Mucosa of rectum (tissue), 2 donors: ENCODE results near the gene PRKAR1B.
"Not testable (repeated sequence)": the region's sequence is repeated elsewhere in the genome, so short reads cannot be mapped to it uniquely, and the experiment has no call there.

Experiments used
- H3K27ac ChIP-seq, 2 donors: one replicate each; pipeline ENCODE4 v1.7.0; 2013; ENCODE audit warnings: inconsistent platforms in 2 of 2, low read depth in 2 of 2, low read length in 2 of 2
- H3K27me3 ChIP-seq, 2 donors: one replicate each; pipeline ENCODE4 v1.7.0; 2013; ENCODE audit warnings: low read length in 2 of 2; ENCODE audit not compliant: control insufficient read depth in 2 of 2, insufficient read depth in 2 of 2
- H3K36me3 ChIP-seq, 2 donors: one replicate each; pipeline ENCODE4 v1.7.0; 2013; ENCODE audit warnings: low read length in 2 of 2; ENCODE audit not compliant: control insufficient read depth in 2 of 2, insufficient read depth in 2 of 2
- H3K4me1 ChIP-seq, 2 donors: one replicate each; pipeline ENCODE4 v1.7.0; 2013; ENCODE audit warnings: low read length in 2 of 2, mild to moderate bottlenecking in 1 of 2; ENCODE audit not compliant: control insufficient read depth in 2 of 2, insufficient read depth in 2 of 2
- H3K4me3 ChIP-seq, 2 donors: one replicate each; pipeline ENCODE4 v1.7.0; 2013; ENCODE audit warnings: low read length in 2 of 2
- H3K9ac ChIP-seq, 2 donors: one replicate each; pipeline ENCODE4 v1.7.0; 2013; ENCODE audit warnings: low read length in 2 of 2, low read depth in 1 of 2, mild to moderate bottlenecking in 1 of 2
- H3K9me3 ChIP-seq, 2 donors: one replicate each; pipeline ENCODE4 v1.7.0; 2013; ENCODE audit warnings: low read length in 2 of 2; ENCODE audit not compliant: control insufficient read depth in 2 of 2
- donor health status: healthy.
- donor health status: Normal muscosa, but diverticular disease.

The PRKAR1B gene

DNA sequence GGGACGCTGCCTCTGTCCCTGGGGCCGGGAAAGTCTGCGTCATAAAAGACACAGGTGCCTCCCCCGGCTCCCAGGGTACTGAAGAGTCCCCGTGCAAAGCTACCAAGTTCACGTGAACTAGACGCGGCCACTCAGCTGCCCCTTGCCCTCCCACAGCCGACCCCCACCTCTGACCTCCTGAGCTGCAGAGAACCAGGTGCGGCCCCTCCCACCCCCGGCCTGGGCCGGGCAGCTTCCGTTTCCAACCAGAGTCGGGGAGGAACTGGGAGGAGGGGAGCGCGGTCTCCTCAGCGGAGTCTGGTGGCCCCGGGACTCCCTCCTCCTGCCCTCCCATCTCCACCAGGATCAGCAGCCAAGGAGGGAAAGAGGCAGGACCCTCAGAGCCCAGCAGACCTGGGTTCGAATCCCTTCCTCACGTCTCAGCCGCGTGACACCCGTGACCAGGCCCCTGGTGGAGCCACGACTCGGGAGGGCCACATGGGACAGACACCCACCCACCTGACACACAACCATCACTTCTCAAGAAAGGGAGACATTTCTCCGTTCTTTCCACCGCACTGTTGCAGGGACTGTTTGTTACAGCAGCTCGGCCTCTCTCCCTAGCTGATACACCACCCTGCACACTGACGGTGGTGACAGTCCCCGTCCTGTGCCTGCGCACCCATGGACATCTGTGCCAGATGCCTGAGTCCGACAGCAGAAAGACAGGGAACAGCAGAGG, 170.1 kb downstream of the PRKAR1B start:
- no peak overlapping the region for H3K4me3 ChIP-seq
- no peaks in the 10 kb centered on the region for H3K9me3 ChIP-seq
- no peaks in the 10 kb centered on the region for H3K36me3 ChIP-seq
- no peaks in the 10 kb centered on the region for H3K27me3 ChIP-seq
- H3K4me1 ChIP-seq = peaks cover 0 to 4% of the 10 kb centered on the region in 2 donors
- H3K9ac ChIP-seq = no peak overlapping the region
- H3K27ac ChIP-seq = no peak overlapping the region

DNA sequence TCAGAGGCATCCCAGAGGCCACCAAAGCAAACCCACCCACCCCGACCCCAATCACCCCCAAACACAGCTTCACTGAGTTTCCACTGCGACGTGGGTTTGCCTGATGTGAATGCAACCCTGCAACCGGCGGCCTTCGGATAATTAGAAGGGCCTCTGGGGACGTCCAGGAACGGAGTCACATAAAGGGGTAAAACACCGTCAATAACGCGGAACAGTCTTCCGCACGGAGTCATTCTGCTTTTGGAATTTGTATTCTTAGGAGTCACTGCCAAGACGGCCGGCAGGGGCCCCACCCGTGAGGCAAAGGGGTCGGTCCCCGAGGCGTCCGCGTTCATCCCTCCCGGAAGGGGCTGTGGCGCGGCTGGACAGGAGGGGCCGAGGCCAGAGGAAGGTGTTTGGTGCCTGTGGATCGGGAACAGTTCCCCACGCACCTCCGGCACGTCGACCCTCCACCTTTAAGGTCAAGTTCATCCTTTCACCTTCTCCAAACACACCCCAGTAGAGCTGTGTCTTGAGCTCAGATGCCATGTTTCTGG, 170.7 kb downstream of the PRKAR1B start:
- H3K36me3 ChIP-seq = no peaks in the 10 kb centered on the region
- H3K27me3 ChIP-seq = no peaks in the 10 kb centered on the region
- H3K4me1 ChIP-seq = no peaks in the 10 kb centered on the region
- H3K27ac ChIP-seq = no peak overlapping the region
- no peak overlapping the region for H3K9ac ChIP-seq
- no peaks in the 10 kb centered on the region for H3K9me3 ChIP-seq
- H3K4me3 ChIP-seq = no peak overlapping the region

DNA sequence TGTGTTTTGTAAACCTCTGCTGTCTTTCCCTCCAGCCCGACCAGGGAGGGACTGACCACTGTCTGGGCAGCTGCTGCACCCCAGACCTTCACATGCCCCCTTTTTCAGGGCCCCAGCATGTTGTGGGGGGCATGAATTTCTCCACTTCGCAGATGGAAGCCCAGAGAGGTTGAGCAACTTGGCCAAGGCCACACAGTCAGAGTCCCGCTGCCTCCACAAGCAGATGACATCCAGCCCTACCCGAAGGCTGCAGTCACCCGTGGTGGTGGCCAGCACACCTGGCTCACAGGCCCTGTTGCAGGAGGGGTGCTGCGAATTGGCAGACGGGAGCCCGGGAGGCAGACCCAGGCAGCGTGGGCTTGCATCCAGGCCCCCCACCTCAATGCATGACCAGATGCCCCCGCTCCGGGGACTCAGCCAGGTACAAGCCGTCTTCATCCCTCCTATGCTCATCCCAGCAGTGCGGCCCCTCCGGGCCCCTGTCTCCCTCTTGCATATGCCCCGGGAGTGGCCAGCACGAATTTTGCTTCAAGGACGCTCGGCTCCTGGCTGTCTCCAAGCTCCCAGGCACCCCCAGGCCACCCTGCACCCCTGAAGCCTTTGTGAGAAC, 171.4 kb downstream of the PRKAR1B start:
- Histone ChIP-seq H3K4me1 (no peaks in the 10 kb centered on the region), H3K4me3 (no peak overlapping the region), H3K9me3 (no peaks in the 10 kb centered on the region), H3K27ac (no peak overlapping the region), H3K36me3 (no peaks in the 10 kb centered on the region), H3K9ac (no peak overlapping the region), H3K27me3 (no peaks in the 10 kb centered on the region)

DNA sequence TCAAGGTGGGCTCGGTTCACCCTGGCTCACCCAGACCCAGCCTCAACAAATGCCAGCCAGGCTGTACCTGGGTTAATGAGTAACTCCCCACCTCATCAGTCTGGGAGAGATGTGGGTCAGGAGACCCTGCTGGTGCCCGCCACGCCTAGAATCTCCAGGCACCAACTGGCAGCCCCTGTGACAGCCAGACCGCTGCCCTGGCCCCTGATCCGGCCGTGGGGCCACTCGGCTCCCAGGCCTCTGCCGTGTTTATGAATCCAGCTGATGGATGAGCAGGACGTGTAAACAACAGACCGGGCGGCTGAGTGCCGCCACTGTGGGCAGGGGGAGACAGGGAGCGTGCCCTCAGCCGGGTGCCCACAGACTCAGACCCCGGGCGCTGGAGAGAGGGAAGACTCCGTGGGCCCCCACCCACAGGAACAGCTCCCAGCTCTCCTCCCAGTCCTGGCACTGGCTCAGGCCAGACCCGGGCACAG, 173.4 kb downstream of the PRKAR1B start:
- no peak overlapping the region for H3K4me3 ChIP-seq
- H3K9ac ChIP-seq = no peak overlapping the region
- no peaks in the 10 kb centered on the region for H3K9me3 ChIP-seq
- no peaks in the 10 kb centered on the region for H3K27me3 ChIP-seq
- no peaks in the 10 kb centered on the region for H3K4me1 ChIP-seq
- no peak overlapping the region for H3K27ac ChIP-seq
- no peaks in the 10 kb centered on the region for H3K36me3 ChIP-seq

DNA sequence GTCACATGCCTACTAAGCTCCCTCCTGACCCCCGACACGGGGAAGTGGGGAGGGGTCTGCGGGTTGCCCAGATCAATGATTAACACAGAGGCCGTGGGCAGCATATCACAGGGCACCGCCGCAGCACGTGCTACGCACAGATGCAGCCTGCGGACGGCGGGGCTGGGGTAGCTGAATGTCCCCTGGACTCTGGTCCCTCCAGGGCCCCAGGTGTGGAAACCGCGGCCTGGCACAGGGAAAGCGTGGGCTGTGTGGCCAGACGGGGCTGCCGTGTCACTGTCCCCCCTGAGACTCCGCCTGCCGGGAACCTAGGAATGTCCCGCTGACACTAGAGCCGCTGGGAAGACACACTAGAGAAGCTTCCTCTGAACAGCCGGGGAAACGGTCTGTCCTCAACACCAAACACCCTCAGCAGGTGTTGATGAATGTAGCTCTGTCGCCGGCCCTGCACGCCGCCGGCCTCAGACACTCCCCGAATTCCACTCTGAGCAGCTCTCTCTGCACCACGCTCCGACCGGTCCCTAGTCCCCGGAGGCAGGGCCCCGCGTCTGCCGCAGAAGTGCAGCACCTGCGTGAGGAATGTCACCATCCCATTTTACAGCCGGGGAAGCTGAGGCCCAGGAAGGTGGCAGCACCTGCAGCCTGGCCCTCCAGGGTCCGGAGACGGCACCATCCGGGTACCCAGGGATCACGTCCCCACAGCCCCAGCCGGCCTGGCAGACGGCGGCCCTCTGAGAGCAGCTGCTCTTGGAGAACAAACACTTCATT, 174.0 kb downstream of the PRKAR1B start:
- Histone ChIP-seq H3K4me1 (no peaks in the 10 kb centered on the region), H3K9me3 (no peaks in the 10 kb centered on the region), H3K4me3 (no peak overlapping the region), H3K9ac (no peak overlapping the region), H3K27me3 (no peaks in the 10 kb centered on the region), H3K27ac (no peak overlapping the region), H3K36me3 (no peaks in the 10 kb centered on the region)

DNA sequence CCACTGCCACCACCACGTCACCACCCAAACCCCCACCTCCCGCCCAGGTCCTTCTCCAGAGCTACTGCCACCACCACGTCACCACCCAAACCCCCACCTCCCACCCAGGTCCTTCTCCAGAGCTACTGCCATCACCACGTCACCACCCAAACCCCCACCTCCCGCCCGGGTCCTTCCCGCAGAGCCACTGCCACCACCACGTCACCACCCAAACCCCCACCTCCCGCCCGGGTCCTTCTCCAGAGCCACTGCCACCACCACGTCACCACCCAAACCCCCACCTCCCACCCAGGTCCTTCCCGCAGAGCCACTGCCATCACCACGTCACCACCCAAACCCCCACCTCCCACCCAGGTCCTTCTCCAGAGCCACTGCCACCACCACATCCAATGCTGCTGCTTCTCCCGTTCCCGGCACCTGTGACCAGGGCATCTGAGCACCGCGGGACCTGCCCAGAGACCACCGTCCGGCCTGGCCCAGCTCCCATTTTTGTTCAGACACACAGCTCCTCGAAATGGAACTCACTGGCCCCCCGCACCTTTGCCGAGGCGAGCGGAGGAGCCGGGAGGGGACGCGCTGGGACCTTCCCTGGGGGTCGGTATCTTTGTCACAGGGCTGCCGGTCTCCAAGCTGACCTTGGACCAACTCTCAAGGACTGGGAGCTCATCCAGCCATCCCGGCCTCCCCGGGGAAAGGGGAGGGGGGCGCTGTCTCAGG, 174.8 kb downstream of the PRKAR1B start:
- H3K9ac ChIP-seq, H3K4me3 ChIP-seq, H3K27ac ChIP-seq, H3K9me3 ChIP-seq, H3K4me1 ChIP-seq, H3K36me3 ChIP-seq, H3K27me3 ChIP-seq: not testable (repeated sequence)

DNA sequence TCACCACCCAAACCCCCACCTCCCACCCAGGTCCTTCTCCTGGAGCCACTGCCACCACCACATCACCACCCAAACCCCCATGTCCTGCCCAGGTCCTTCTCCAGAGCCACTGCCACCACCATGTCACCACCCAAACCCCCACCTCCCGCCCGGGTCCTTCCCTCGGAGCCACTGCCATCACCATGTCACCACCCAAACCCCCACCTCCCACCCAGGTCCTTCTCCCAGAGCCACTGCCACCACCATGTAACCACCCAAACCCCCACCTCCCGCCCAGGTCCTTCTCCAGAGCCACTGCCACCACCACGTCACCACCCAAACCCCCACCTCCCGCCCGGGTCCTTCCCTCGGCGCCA, 175.5 kb downstream of the PRKAR1B start:
- not testable (repeated sequence) for H3K27ac ChIP-seq, H3K4me3 ChIP-seq, H3K4me1 ChIP-seq, H3K27me3 ChIP-seq, H3K9me3 ChIP-seq, H3K36me3 ChIP-seq, H3K9ac ChIP-seq

DNA sequence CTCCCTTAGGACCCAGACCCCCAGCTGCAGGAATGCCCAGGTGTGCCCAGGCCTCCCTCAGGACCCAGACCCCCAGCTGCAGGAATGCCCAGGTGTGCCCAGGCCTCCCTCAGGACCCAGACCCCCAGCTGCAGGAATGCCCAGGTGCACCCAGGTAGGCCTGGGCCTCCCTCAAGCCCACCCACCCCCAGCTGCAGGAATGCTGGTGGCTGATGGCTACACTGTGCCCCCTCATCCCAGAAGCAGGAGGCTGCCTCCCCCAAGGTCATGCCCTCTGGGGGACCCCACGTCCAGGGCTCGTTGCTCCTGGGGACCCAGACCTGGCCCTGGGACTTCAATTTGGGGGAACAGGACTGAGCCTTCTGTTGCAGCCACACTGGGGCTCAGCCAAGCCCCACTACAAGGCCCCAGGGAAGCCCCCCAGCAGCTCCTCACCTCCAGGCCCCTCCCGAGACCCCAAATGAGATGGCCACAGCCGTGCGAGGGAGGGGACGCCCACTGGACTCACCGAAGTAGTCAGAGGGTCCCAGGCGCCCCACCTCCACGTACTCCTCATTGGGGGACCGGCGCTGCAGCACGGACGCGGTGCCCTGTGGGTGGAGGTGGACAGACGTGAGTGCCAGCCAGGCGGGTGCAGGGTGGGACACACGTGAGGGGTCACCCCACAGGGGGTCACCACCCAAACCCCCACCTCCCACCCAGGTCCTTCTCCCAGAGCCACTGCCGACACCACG, 176.0 kb downstream of the PRKAR1B start:
- Histone ChIP-seq H3K36me3 (no peaks in the 10 kb centered on the region), H3K9me3 (no peaks in the 10 kb centered on the region), H3K4me3 (no peak overlapping the region)

DNA sequence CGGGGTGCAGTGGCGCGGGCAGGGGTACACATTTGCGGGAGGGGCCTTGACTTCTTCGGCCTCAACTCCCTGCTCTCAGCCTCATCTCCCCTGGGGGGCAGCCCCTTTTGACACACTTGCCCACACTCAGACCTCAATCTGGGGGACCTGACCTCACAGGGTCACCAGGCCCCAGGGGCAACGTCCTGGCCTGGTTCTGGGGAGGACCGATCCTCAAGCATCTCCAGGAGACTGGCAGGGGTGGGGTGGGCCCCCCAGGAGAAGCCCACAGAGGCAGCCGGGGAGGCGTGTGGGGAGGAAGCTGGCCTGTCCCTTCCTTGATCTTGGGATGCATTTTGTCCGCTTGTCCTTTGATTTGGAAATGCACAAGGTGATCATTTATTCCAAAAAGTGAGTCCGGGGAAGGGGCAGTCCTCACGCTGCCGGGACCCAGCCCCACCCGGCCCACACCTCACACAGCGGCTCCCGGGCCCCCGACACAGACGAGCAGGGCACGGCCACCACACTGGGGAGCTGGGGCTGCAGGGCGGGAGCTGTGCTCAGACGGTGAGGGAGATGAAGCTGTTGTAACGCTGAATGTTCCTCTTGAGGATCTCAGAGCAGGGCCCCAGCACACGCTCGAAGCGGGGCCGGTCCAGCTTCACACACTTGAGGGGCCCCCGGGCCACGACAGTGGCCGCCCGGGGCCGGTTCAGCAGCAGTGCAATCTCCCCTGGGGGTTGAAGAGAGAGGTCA, 177.0 kb downstream of the PRKAR1B start:
- H3K27ac ChIP-seq = no peak overlapping the region
- H3K4me3 ChIP-seq = no peak overlapping the region
- no peaks in the 10 kb centered on the region for H3K27me3 ChIP-seq
- H3K9ac ChIP-seq = no peak overlapping the region
- H3K9me3 ChIP-seq = no peaks in the 10 kb centered on the region
- no peaks in the 10 kb centered on the region for H3K4me1 ChIP-seq
- H3K36me3 ChIP-seq = no peaks in the 10 kb centered on the region

More for the DNA sequence above, 176.0 kb downstream of the PRKAR1B start:
- Histone ChIP-seq H3K27ac (no peak overlapping the region), H3K9ac (no peak overlapping the region), H3K4me1 (no peaks in the 10 kb centered on the region), H3K27me3 (no peaks in the 10 kb centered on the region)
